HepG2 (cell line): Measurements from ENCODE around the gene FTL. TPM values are rescaled to one million over a fixed set of nuclear protein-coding genes. Genes with fewer than 3 reads are reported as not detected.

Experiments
- AGO1 ChIP-seq: fragments of 200-400 bp; formaldehyde crosslinking; IDR thresholded peaks from 2 replicates; pipeline ENCODE4 v1.6.1; 2017; ENCODE audit warnings: mild to moderate bottlenecking, low read depth, low read length, moderate library complexity; ENCODE audit not compliant: poor library complexity, severe bottlenecking
- HMG20A ChIP-seq: IDR thresholded peaks from 2 replicates; pipeline ENCODE4 v1.6.1; 2016; ENCODE audit warnings: borderline replicate concordance
- ISL2 ChIP-seq: sonication (generic); formaldehyde crosslinking; IDR thresholded peaks from 2 replicates; pipeline ENCODE4 v1.5.0; 2020; ENCODE audit warnings: missing genetic modification reagents
- PRMT3 ChIP-seq: sonication (generic); formaldehyde crosslinking; IDR thresholded peaks from 2 replicates; pipeline ENCODE4 v1.8.1; 2022; ENCODE audit warnings: low read depth, mild to moderate bottlenecking, moderate library complexity, missing genetic modification reagents, borderline replicate concordance
- RELA ChIP-seq: sonication (generic); formaldehyde crosslinking; IDR thresholded peaks from 2 replicates; pipeline ENCODE4 v1.4.0; 2020; ENCODE audit warnings: missing genetic modification reagents
- RXRA ChIP-seq: sonication (generic); formaldehyde crosslinking; IDR thresholded peaks from 2 replicates; pipeline ENCODE4 v1.5.1; 2020; ENCODE audit warnings: missing genetic modification reagents
- ZNF160 ChIP-seq: sonication (generic); formaldehyde crosslinking; IDR thresholded peaks from 2 replicates; pipeline ENCODE4 v1.8.0; 2022; ENCODE audit warnings: mild to moderate bottlenecking, inconsistent platforms, missing genetic modification reagents
- ZNF329 ChIP-seq: sonication (generic); formaldehyde crosslinking; IDR thresholded peaks from 2 replicates; pipeline ENCODE4 v1.9.0; 2021; ENCODE audit warnings: low read depth, mild to moderate bottlenecking, missing genetic modification reagents
- ZNF746 ChIP-seq: sonication (generic); formaldehyde crosslinking; IDR thresholded peaks from 2 replicates; pipeline ENCODE4 v1.8.0; 2022; ENCODE audit warnings: mild to moderate bottlenecking, missing genetic modification reagents
- ZNF792 ChIP-seq: IDR thresholded peaks from 2 replicates; pipeline ENCODE4 v1.6.1; 2016
- polyA plus RNA-seq, 8 experiments: library from polyadenylated mRNA; depleted of rRNA in 3 of 8; stranded (reverse) in 7 of 8; unstranded in 1 of 8; fragments of >200 nt; fragmentation: Illumina TruSeq in 4 of 8; extraction: Trizol in 4 of 8; gene quantifications; 2 replicates each; pipeline versions ENCODE4 v1.2.1 to v1.2.3, GENCODE V29; 2011 to 2016; ENCODE audit warnings: low read depth in 4 of 8, missing spikeins in 1 of 8, mixed read lengths in 1 of 8; ENCODE audit not compliant: insufficient read depth in 1 of 8
- total RNA-seq, 5 experiments: library from RNA; depleted of rRNA; stranded (reverse); fragments of >200 nt; fragmentation: Illumina TruSeq; extraction: Trizol; gene quantifications; 2 replicates each; pipeline ENCODE4 v1.2.3, GENCODE V29; 2016; ENCODE audit warnings: low read depth in 1 of 5
- TF ChIP-seq, protein P1 (sequence below): sonication (generic); formaldehyde crosslinking; IDR thresholded peaks from 2 replicates; pipeline ENCODE4 v1.4.0; 2020; ENCODE audit warnings: mild to moderate bottlenecking, missing genetic modification reagents
- TF ChIP-seq, protein P2 (sequence below): sonication (generic); formaldehyde crosslinking; IDR thresholded peaks from 2 replicates; pipeline ENCODE4 v1.5.1; 2020; ENCODE audit warnings: mild to moderate bottlenecking, missing genetic modification reagents
- TF ChIP-seq, protein P3 (sequence below): sonication (generic); formaldehyde crosslinking; conservative IDR thresholded peaks from 2 replicates; pipeline ENCODE4 v1.4.0; 2020; ENCODE audit warnings: mild to moderate bottlenecking, missing genetic modification reagents, moderate library complexity
- TF ChIP-seq, protein P4 (sequence below): sonication (generic); formaldehyde crosslinking; IDR thresholded peaks from 2 replicates; pipeline ENCODE4 v1.4.0; 2020; ENCODE audit warnings: mild to moderate bottlenecking, missing genetic modification reagents
- TF ChIP-seq, protein P5 (sequence below): sonication (generic); formaldehyde crosslinking; IDR thresholded peaks from 2 replicates; pipeline ENCODE4 v1.5.0; 2020; ENCODE audit warnings: missing genetic modification reagents

Gene FTL
- total and polyA plus RNA-seq, 2 of the 13 experiments (the other 11 are each of a cell fraction or from before 2014, with no cell fraction given): 2,721 to 8,800 TPM

DNA sequence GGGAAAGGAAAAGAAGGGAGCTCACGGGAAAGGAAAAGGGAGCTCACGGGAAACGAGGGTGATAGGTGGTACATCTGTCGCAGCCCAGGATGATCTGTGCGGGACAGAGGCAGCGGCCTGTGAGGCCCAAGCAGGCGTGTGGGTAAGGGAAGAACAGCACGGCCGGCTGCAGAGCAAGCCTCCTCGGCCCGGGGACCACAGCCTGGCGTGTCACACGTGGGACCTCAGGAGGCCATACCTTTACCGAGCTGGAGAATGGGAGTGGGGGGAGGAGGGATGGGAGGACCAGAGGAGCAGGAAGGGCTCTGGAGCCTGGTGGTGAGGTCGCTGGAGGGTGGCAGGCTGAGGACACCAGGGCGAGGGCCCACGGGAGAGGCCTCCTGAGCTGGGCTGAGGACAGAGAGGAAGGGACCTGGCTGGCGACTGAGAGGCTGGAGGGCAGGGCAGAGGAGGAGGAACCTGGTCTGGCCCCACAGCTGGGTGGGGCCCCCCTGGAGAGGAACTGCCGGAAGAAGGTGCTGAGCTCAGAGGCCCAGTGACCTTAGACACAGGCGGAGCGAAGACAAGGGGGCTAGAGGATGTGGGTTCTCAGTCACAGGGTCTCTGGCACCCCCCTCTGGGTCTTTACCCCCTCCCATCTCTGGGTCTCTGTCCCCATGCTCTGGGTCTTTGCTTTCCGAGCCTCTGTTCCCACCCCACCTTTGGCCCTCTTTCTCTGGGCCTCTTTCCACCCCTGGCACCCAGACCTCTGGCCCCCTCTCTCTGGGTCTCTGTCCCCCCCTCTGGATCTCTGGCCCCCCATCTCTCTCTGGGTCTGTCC lies 2.9 kb upstream of the FTL start (continued):
- TF ChIP-seq, protein P1, sequence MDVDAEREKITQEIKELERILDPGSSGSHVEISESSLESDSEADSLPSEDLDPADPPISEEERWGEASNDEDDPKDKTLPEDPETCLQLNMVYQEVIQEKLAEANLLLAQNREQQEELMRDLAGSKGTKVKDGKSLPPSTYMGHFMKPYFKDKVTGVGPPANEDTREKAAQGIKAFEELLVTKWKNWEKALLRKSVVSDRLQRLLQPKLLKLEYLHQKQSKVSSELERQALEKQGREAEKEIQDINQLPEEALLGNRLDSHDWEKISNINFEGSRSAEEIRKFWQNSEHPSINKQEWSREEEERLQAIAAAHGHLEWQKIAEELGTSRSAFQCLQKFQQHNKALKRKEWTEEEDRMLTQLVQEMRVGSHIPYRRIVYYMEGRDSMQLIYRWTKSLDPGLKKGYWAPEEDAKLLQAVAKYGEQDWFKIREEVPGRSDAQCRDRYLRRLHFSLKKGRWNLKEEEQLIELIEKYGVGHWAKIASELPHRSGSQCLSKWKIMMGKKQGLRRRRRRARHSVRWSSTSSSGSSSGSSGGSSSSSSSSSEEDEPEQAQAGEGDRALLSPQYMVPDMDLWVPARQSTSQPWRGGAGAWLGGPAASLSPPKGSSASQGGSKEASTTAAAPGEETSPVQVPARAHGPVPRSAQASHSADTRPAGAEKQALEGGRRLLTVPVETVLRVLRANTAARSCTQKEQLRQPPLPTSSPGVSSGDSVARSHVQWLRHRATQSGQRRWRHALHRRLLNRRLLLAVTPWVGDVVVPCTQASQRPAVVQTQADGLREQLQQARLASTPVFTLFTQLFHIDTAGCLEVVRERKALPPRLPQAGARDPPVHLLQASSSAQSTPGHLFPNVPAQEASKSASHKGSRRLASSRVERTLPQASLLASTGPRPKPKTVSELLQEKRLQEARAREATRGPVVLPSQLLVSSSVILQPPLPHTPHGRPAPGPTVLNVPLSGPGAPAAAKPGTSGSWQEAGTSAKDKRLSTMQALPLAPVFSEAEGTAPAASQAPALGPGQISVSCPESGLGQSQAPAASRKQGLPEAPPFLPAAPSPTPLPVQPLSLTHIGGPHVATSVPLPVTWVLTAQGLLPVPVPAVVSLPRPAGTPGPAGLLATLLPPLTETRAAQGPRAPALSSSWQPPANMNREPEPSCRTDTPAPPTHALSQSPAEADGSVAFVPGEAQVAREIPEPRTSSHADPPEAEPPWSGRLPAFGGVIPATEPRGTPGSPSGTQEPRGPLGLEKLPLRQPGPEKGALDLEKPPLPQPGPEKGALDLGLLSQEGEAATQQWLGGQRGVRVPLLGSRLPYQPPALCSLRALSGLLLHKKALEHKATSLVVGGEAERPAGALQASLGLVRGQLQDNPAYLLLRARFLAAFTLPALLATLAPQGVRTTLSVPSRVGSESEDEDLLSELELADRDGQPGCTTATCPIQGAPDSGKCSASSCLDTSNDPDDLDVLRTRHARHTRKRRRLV (CRISPR knock-in tag): no peak
- no peak for TF ChIP-seq ZNF329
- TF ChIP-seq, protein P2, sequence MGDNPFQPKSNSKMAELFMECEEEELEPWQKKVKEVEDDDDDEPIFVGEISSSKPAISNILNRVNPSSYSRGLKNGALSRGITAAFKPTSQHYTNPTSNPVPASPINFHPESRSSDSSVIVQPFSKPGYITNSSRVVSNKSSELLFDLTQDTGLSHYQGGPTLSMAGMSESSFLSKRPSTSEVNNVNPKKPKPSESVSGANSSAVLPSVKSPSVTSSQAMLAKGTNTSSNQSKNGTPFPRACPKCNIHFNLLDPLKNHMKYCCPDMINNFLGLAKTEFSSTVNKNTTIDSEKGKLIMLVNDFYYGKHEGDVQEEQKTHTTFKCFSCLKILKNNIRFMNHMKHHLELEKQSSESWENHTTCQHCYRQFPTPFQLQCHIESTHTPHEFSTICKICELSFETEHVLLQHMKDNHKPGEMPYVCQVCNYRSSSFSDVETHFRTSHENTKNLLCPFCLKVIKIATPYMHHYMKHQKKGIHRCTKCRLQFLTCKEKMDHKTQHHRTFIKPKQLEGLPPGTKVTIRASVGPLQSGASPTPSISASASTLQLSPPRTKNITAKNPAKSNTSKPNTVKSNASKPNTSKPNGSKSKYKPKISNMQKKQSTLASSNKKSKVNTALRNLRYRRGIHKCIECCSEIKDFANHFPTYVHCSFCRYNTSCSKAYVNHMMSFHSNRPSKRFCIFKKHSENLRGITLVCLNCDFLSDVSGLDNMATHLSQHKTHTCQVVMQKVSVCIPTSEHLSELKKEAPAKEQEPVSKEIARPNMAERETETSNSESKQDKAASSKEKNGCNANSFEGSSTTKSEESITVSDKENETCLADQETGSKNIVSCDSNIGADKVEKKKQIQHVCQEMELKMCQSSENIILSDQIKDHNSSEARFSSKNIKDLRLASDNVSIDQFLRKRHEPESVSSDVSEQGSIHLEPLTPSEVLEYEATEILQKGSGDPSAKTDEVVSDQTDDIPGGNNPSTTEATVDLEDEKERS: peak; percentile 93; the same call in 1 of the 2 replicates
- TF ChIP-seq, protein P3, sequence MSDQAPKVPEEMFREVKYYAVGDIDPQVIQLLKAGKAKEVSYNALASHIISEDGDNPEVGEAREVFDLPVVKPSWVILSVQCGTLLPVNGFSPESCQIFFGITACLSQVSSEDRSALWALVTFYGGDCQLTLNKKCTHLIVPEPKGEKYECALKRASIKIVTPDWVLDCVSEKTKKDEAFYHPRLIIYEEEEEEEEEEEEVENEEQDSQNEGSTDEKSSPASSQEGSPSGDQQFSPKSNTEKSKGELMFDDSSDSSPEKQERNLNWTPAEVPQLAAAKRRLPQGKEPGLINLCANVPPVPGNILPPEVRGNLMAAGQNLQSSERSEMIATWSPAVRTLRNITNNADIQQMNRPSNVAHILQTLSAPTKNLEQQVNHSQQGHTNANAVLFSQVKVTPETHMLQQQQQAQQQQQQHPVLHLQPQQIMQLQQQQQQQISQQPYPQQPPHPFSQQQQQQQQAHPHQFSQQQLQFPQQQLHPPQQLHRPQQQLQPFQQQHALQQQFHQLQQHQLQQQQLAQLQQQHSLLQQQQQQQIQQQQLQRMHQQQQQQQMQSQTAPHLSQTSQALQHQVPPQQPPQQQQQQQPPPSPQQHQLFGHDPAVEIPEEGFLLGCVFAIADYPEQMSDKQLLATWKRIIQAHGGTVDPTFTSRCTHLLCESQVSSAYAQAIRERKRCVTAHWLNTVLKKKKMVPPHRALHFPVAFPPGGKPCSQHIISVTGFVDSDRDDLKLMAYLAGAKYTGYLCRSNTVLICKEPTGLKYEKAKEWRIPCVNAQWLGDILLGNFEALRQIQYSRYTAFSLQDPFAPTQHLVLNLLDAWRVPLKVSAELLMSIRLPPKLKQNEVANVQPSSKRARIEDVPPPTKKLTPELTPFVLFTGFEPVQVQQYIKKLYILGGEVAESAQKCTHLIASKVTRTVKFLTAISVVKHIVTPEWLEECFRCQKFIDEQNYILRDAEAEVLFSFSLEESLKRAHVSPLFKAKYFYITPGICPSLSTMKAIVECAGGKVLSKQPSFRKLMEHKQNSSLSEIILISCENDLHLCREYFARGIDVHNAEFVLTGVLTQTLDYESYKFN (CRISPR knock-in tag): peak; percentile 70
- peak; percentile 70 for TF ChIP-seq ISL2 (CRISPR knock-in tag)
- TF ChIP-seq ZNF792: peak; percentile 78; the same call in 1 of the 2 replicates
- peak; percentile 62; the same call in 1 of the 2 replicates for TF ChIP-seq ZNF160
- peak; percentile 57; the same call in 1 of the 2 replicates for TF ChIP-seq HMG20A (CRISPR knock-in tag)
- TF ChIP-seq PRMT3 (CRISPR knock-in tag): no peak
- TF ChIP-seq RELA (CRISPR knock-in tag): peak; percentile 27; the same call in 1 of the 2 replicates
- TF ChIP-seq ZNF746 (CRISPR knock-in tag): peak; percentile 88
- TF ChIP-seq, protein P4, sequence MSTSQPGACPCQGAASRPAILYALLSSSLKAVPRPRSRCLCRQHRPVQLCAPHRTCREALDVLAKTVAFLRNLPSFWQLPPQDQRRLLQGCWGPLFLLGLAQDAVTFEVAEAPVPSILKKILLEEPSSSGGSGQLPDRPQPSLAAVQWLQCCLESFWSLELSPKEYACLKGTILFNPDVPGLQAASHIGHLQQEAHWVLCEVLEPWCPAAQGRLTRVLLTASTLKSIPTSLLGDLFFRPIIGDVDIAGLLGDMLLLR (CRISPR knock-in tag): no peak
- TF ChIP-seq, protein P5, sequence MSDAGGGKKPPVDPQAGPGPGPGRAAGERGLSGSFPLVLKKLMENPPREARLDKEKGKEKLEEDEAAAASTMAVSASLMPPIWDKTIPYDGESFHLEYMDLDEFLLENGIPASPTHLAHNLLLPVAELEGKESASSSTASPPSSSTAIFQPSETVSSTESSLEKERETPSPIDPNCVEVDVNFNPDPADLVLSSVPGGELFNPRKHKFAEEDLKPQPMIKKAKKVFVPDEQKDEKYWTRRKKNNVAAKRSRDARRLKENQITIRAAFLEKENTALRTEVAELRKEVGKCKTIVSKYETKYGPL: no peak
- TF ChIP-seq AGO1: peak; percentile 99
- TF ChIP-seq RXRA (CRISPR knock-in tag): peak; percentile 87
